GM21717 (cell line): ENCODE data around the gene MRGPRE.
"Not testable (repeated sequence)": the region's sequence is repeated elsewhere in the genome, so short reads cannot be mapped to it uniquely, and the experiment has no call there.

Source experiments
- ATAC-seq: cut with Tn5 transposase; IDR thresholded peaks from one replicate; pipeline ENCODE4 v1.9.1; 2021; ENCODE audit warnings: mild to moderate bottlenecking, moderate library complexity; ENCODE audit not compliant: unreplicated experiment

MRGPRE gene

DNA sequence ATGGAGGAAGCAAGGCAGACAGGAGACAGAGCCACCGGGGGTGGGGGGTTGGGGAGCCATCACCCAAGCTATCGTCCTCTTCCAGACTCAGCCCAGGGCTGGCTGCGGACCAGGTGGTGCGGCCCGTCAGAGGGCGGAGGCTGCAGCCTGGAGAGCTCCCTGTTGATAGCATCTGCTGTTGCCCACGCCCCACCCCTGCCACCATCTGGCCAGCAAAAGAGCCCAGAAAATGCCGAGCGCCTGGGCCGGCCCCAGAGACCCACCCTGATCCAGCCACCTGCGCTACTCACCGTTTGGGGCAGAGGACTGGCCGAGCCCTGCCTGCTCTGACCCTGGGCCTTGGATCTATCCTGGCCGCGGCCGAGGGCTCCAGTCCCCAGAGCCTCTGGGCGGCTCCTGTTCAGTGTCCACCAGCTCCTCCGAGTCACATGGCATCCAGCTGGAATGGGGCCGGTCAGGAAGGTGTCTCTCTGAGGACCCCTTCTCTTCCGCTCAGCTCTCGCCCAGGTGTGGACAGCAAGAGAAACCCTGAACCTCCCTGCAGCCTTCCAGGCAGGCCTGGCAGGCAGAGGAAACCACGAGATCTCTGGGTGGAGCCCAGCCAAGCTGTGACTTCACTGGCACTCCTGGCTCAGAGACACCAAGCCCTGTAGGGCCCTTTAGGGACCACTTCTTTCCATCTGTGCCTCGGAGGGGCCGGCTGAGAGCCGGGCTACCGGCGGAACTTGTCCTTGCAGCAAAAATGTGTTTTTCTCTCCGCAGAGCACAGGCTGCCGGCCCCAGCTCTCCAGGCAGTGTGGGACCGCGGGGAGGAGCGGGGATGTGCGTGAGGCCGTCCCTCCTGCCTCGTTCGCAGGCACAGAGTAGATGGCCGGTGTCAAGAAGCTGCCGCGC is at the start of gene MRGPRE:
Gene MRGPRE, minus strand, starts transcription at position 567 of the 894 bp plus-strand sequence. CDS start 3,618 bp downstream, outside the sequence.
- no peak for ATAC-seq

DNA sequence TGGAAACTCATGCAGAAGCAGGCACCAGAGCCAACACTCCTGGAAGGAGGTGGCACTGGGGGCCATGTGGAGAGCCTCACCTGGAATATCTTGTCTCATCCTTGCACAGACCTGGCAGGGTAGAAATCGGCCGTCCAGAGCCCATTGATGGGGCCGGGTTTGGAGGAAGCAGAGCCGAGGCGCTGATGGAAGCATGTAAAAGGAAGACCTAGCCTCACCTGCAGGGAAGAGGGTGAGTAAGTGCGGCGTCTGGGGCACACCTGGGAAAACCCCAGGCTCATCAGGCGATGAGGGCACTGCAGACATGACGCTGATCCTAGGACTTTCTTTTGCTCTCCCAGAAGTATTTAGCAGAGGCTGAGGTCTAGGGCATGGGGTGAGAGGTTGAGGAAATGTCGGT is 48.9 kb upstream of the MRGPRE start:
- ATAC-seq: not testable (repeated sequence)

GRCh38 chr11:3280662-3281061 is 48.4 kb upstream of the MRGPRE start:
- not testable (repeated sequence) for ATAC-seq

- not testable (repeated sequence) for ATAC-seq
Measured at GRCh38 chr11:3278922-3279321, 46.7 kb upstream of the MRGPRE start.

DNA sequence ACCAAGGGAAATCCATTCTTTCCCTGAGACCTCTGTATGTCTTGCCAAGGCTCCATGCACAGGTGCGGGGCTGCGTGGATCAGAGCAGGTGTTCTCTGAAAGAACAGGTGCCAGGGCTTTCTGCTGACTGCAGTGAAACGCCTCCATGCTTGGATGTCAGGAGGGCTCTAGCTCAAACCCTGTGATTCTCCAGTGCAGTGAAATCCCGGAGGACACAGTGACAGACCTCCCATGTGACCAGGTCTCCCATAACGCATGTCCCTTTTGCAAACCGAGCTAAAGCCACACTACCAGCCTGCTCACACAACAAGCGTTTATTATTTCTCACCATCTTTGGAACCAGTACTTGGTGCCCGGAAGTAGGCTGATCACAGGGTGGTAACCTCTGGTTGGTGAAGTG is 41.4 kb upstream of the MRGPRE start:
- ATAC-seq: not testable (repeated sequence)

DNA sequence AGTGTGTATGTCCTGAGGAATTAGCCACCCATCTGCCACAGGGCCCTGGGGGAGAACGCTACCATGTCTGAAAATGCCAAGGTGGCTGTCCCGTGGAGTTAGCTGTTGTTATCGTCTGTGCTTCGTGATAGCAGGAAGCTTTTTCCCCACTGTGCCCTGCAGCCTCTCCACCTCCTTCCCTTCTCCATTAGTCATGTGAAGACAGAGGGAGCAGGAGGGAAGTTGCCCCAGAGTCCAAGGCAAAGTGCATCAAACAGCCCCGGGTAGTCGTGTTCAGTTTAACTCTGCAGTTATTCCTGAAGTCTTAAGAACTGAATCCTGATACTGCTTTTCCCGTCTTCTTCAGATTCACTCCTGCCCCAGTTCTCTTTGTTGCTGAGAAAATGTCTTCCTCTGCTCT is 30.3 kb upstream of the MRGPRE start:
- ATAC-seq: not testable (repeated sequence)

DNA sequence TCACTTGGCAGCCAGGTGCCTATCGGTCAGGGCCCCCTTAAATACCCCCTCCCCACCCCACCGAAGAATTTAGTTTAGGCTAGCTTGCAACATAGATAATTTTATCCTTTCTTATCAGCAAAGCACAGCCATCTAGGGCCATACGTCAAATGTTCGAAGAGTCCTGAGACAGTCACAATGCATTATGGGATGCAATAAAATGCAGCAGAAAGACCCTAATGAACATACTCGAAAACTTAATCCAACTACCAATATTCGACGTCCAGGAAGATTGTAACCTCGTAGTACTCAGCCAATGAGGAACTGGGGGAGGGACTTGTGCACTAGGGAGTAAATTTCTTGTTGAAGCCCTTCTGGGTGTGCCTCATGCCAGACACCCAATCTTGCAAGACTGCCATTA is 29.6 kb upstream of the MRGPRE start:
- ATAC-seq: not testable (repeated sequence)

- ATAC-seq: not testable (repeated sequence)
Measured at GRCh38 chr11:3257509-3257908, 25.3 kb upstream of the MRGPRE start.

DNA sequence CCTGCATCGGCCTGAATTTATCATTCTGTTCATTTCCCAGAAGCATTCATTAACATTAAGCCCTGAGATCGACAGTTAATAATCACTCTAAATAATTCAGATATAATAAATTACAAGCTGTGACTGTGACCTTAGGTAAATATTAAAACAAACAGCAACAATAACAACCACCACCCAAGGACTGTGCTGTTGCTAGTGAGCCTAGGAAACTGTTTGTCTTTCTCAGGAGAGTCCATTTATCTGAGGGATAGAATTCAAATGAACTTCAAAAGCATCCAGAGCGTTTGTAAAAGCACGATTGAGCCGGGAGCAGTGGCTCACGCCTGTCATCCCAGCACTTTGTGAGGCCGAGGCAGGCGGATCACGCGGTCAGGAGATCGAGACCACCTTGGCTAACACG is 23.0 kb upstream of the MRGPRE start:
- ATAC-seq: not testable (repeated sequence)

DNA sequence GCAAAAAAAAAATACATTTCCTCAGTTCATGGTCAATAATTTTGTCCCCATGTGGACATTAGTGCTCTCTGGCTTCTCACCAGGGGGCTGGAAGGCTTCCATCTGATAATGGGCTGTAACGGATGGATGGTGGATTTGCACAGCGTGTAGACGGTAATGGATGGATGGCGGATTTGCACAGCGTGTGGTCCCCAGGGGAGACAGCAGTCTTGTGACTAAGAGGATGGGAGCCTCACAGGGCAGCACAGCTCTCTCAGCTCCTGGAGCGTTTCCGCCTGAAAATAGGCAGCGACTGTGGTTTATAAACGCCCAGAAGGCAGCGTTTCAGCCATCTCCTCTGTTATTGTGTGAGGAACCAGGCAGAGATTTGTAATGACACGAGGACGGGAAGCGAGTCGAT is 22.6 kb upstream of the MRGPRE start:
- not testable (repeated sequence) for ATAC-seq

DNA sequence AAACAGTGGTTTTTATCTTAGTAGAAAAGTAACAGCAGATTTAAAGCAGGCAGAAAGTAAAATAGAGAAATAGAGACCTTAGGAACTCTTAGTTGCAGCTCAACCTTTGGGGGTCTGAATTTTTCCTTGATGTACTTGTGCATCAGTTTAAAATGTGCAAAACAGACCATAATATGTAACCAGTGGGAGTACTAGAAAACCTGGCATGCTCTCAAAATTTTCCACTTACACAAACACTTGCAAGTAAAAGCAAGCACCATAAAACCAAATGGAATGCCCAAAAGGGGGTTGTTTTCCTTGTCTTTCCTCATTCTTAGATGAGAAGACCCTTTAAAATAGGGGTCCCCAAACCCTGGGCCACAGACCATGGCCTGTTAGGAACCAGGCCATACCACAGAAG is 12.9 kb upstream of the MRGPRE start:
- no peak for ATAC-seq

- ATAC-seq: no peak
Measured at GRCh38 chr11:3243880-3244279, 11.7 kb upstream of the MRGPRE start.

DNA sequence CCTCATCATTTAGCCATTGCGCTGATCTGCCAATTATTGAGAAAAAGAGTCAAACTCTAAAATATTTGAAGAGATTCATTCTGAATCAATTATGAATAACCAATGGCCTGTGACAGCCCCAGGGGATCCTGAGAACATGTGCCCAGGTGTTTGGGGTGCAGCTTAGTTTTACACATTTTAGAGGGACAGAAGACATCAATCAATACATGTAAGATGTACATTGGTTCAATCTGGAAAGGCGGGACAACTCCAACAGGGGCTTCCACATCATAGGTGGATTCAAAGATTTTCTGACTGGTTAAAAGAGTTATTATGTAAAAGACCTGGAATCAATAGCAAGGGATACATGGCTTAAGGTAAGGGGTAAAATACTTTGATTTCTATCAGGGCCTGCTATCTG is 4.9 kb upstream of the MRGPRE start:
- ATAC-seq: no peak

- no peak for ATAC-seq
Measured at GRCh38 chr11:3234846-3235245, 2.6 kb upstream of the MRGPRE start.

DNA sequence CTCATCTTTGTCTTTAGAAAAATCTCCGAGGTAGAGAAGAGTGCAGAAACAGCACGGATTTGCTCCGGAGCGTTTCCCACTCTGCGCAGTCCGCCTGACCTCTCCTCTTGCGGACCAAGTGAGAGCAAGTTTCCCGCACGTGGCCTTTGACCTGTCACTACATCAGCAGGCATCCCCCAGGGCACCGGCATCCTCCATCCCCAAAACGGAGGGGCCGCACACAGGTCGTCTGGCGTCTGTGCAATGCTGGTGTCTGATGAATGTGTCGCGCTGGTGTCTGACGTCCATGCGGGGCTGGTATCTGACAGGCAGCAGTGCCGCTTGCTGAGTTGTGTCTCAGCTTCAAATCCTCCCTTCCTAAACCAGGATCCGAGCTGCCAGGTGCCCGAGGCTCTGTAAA is 739 bp upstream of the MRGPRE start:
- no peak for ATAC-seq

DNA sequence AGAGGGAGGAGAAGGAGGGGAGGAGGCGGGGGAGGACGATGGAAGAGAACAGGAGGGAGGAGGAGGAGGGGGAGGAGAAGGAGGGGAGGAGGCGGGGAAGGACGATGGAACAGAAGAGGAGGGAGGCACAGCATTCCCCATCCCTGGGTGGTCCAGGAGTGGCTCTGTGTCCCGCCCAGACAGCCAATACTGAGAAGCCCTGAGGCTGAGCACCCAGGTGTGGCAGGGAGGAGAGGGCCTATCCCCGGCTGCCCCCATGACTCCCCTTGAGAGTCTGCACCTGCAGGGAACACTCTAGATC is 717 bp downstream of the MRGPRE start:
- ATAC-seq: no peak

- ATAC-seq: no peak
Measured at GRCh38 chr11:3230636-3231549, 1.3 kb downstream of the MRGPRE start.

DNA sequence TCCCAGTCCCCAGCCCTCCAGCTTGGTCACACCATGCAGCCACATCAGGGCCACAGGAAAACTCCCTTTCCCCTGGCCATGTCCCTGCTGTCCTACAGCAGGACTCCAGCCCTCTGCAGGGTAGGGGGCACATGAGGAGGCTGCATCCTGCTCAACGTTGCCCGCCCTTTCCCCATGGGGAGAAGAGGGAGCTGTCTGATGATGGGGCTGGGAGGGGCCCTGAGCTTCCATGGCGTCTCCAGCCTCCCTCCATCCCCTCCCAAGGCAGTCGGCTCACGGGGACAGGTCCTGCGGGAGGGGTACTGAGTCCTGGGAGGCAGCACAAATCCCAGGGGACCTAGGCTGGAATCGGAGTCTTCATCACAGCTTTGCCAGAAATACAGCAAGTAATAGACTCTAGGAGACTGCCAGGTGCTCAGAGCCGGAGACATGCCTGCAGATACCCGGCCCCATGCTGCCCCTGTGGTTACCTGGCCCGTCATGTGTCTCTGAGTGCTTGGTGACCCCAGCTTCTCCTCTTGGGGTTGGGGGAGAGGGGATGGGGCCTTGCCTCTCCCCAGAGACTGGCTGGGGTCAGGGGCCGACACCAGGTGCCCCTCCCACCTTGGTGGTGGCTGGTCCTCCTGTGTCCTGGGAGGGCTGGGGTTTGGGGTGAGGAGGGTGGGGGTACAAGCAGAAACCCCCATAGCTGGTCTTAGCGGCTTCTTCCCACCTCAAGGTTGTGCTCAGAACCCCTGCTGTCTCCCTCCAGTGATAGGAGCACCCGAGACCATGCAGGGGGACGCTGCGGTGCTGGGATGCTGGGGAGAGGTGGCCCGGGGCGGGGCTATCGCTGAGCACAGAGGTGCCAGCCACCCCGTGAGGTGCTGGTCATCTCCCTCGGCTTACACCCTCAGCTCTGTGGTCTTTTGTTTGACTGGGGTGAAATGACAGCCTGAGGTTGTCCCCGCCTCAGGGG is 2.3 kb downstream of the MRGPRE start:
- no peak for ATAC-seq

- no peak for ATAC-seq
Measured at GRCh38 chr11:3228445-3228829, 3.8 kb downstream of the MRGPRE start.

DNA sequence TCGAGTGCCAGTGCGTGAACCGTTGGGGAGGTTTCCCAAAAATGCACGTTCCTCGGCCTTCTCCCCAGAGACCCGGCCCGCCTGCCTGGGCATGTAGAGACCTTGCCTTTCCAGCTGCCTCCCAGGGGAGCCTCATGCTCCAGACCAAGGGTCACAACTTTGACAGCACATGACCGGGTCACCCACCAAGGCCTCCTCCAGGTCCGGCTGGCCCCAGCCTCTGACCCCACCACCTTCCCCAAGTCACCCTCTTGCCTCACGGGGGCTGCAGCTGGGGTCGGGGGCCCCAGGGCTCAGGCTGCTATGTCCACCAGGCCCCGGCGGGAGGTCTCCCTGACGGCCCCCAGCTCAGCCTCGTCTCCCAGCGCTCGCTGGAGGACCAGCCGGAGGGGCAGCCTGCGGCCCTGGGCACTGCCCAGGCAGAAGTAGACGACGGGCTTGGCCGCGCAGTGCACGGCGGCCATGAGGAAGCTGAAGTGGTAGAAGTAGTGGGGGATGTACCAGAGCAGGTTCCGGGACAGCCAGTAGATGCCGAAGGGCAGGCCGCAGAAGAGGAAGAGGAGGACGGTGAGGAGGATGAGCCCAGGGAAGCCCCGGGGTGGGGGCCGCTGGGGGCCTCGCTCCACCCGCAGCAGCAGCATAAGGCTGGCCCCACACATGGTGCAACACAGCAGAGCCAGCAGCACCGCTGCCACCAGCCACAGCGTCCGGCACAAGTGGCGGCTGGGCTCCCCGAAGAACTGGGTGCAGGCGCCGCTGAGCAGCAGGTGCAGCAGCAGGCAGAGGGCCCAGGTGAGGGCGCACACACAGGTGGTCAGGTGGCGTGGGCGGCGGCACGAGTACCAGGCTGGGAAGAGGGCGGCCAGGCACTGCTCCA is 4.4 kb downstream of the MRGPRE start:
- no peak for ATAC-seq
